SU-DHL-6 (cell line): ENCODE results near the gene STIMATE.

ENCODE experiments used
- H2AFZ ChIP-seq: fragments of 200-600 bp; sonication (generic); 2 replicates; pipeline ENCODE4 v1.6.1; 2014; ENCODE audit warnings: low read depth, mild to moderate bottlenecking, moderate library complexity, mixed read lengths, antibody characterized with exemption, low read length; ENCODE audit not compliant: severe bottlenecking
- H3F3A ChIP-seq: fragments of 200-600 bp; shearing (Covaris generic); 2 replicates; pipeline ENCODE4 v1.6.0; 2016; ENCODE audit warnings: antibody characterized with exemption, mild to moderate bottlenecking; ENCODE audit not compliant: insufficient read depth
- H3K27ac ChIP-seq: fragments of 200-600 bp; sonication (generic); 2 replicates; pipeline ENCODE4 v1.5.1; 2016; ENCODE audit warnings: low read depth, mild to moderate bottlenecking, low read length, moderate library complexity, mixed read lengths
- H3K27me3 ChIP-seq: fragments of 200-600 bp; sonication (generic), shearing (Covaris generic); 2 replicates; pipeline ENCODE4 v1.6.0; 2014; ENCODE audit warnings: mild to moderate bottlenecking, low read length
- H3K36me3 ChIP-seq: fragments of 200-600 bp; sonication (generic); 2 replicates; pipeline ENCODE4 v1.6.1; 2014; ENCODE audit warnings: mild to moderate bottlenecking, low read length, mixed read lengths
- H3K4me2 ChIP-seq: fragments of 300-600, 200-600 bp; shearing (Covaris generic), sonication (generic); 2 replicates; pipeline ENCODE4 v1.6.0; 2014; ENCODE audit warnings: low read length, low read depth, mild to moderate bottlenecking; ENCODE audit not compliant: poor library complexity, severe bottlenecking
- H3K4me3 ChIP-seq: fragments of 200-600 bp; sonication (generic); 2 replicates; pipeline ENCODE4 v1.5.1; 2014; ENCODE audit warnings: antibody characterized with exemption, low read length, mild to moderate bottlenecking, mixed read lengths; ENCODE audit not compliant: insufficient read depth, poor library complexity, severe bottlenecking
- H3K79me2 ChIP-seq: fragments of 200-600 bp; sonication (generic); 2 replicates; pipeline ENCODE4 v1.6.1; 2014; ENCODE audit warnings: mild to moderate bottlenecking, low read length, moderate library complexity; ENCODE audit not compliant: insufficient read depth
- H3K9ac ChIP-seq: fragments of 200-600 bp; sonication (generic); 2 replicates; pipeline ENCODE4 v1.7.0; 2014; ENCODE audit warnings: mild to moderate bottlenecking, low read length
- H3K9me2 ChIP-seq: fragments of 200-600 bp; sonication (generic); replicated peaks from 2 replicates; pipeline ENCODE4 v1.6.1; 2014; ENCODE audit warnings: low read length; ENCODE audit not compliant: insufficient read depth
- H3K9me3 ChIP-seq: fragments of 200-600 bp; sonication (generic); 2 replicates; pipeline ENCODE4 v1.6.1; 2014; ENCODE audit warnings: low read length, mixed read lengths; ENCODE audit not compliant: insufficient read depth
- H4K20me1 ChIP-seq: fragments of 200-600 bp; sonication (generic); 2 replicates; pipeline ENCODE4 v1.6.1; 2014; ENCODE audit warnings: low read depth, mild to moderate bottlenecking, antibody characterized with exemption, low read length, moderate library complexity, mixed read lengths
- CTCF ChIP-seq: fragments of 200-600 bp; sonication (generic); IDR thresholded peaks from one replicate; pipeline ENCODE4 v1.5.1; 2017; ENCODE audit warnings: antibody characterized with exemption, mild to moderate bottlenecking, low read length, moderate library complexity; ENCODE audit not compliant: insufficient read depth, poor library complexity, severe bottlenecking
- EZH2phosphoT487 ChIP-seq: fragments of 200-600 bp; sonication (generic), shearing (Covaris generic); conservative IDR thresholded peaks from 2 replicates; pipeline ENCODE4 v1.6.1; 2018; ENCODE audit warnings: mild to moderate bottlenecking, antibody characterized with exemption, low read length, moderate library complexity, mixed read lengths

The STIMATE gene

GRCh38 chr3:52810923-52811322 lies 86.4 kb downstream of the STIMATE start:
- Histone ChIP-seq H3K9me3 (no peaks in the 10 kb centered on the region), H3K9ac (no peak overlapping the region), H3K79me2 (no peaks in the 10 kb centered on the region), H3K27me3 (no peaks in the 10 kb centered on the region), H3F3A (no peaks in the 10 kb centered on the region), H3K27ac (no peak overlapping the region), H3K9me2 (no peaks in the 10 kb centered on the region), H3K36me3 (no peaks in the 10 kb centered on the region), H2AFZ (no peak overlapping the region), H4K20me1 (no peaks in the 10 kb centered on the region), H3K4me3 (no peak overlapping the region), H3K4me2 (no peak overlapping the region)
- TF ChIP-seq CTCF, result no peak
- TF ChIP-seq EZH2phosphoT487, result no peak

- H3K4me3 ChIP-seq, result no peak overlapping the region
- H3K27ac ChIP-seq, result no peak overlapping the region
- no peak overlapping the region for H3K4me2 ChIP-seq
- TF ChIP-seq EZH2phosphoT487 (no peak), CTCF (no peak)
- no peaks in the 10 kb centered on the region for H3K9me3 ChIP-seq
- no peaks in the 10 kb centered on the region for H3F3A ChIP-seq
- H3K9ac ChIP-seq, result no peak overlapping the region
- no peaks in the 10 kb centered on the region for H3K36me3 ChIP-seq
- no peaks in the 10 kb centered on the region for H4K20me1 ChIP-seq
- H2AFZ ChIP-seq, result no peak overlapping the region
- H3K27me3 ChIP-seq, result no peaks in the 10 kb centered on the region
- H3K9me2 ChIP-seq, result no peaks in the 10 kb centered on the region
- no peaks in the 10 kb centered on the region for H3K79me2 ChIP-seq
Observed at GRCh38 chr3:52809662-52810377, 87.5 kb downstream of the STIMATE start.

- Histone ChIP-seq H3K27ac (no peak overlapping the region), H3K4me3 (no peak overlapping the region)
Observed at GRCh38 chr3:52809149-52809548, 88.2 kb downstream of the STIMATE start.

More at GRCh38 chr3:52809149-52809548, 88.2 kb downstream of the STIMATE start:
- Histone ChIP-seq H4K20me1 (no peaks in the 10 kb centered on the region), H2AFZ (no peak overlapping the region), H3K9ac (no peak overlapping the region), H3K4me2 (no peak overlapping the region), H3K27me3 (no peaks in the 10 kb centered on the region), H3K9me2 (no peaks in the 10 kb centered on the region), H3K36me3 (no peaks in the 10 kb centered on the region), H3K79me2 (no peaks in the 10 kb centered on the region), H3F3A (no peaks in the 10 kb centered on the region), H3K9me3 (no peaks in the 10 kb centered on the region)
- TF ChIP-seq EZH2phosphoT487 (no peak), CTCF (no peak)
